H7 (cell line): ENCODE data around the gene CNKSR3. TPM values are rescaled to one million over a fixed set of nuclear protein-coding genes. Genes with fewer than 3 reads are reported as not detected.

Experiments
- DNase-seq: peaks from one replicate; pipeline ENCODE4 v3.0.0; 2012
- H3K27me3 ChIP-seq: 2 replicates; pipeline ENCODE4 v1.6.0; 2011; ENCODE audit warnings: mild to moderate bottlenecking, low read length; ENCODE audit not compliant: control insufficient read depth, insufficient read depth
- H3K36me3 ChIP-seq: replicated peaks from 2 replicates; pipeline ENCODE4 v1.5.1; 2011; ENCODE audit warnings: low read length; ENCODE audit not compliant: control insufficient read depth, insufficient read depth
- H3K4me3 ChIP-seq: 2 replicates; pipeline ENCODE4 v1.5.1; 2011; ENCODE audit warnings: low read depth, mild to moderate bottlenecking, control low read depth, low read length, moderate library complexity; ENCODE audit not compliant: insufficient read depth
- total RNA-seq: library from RNA; depleted of rRNA; stranded (reverse); fragments of >200 nt; shearing (Covaris generic); gene quantifications from 2 replicates; pipeline ENCODE4 v1.2.3, GENCODE V29; 2014

The CNKSR3 gene
- total RNA-seq, 1 experiment from 2014 or later: 8.8 TPM

DNA sequence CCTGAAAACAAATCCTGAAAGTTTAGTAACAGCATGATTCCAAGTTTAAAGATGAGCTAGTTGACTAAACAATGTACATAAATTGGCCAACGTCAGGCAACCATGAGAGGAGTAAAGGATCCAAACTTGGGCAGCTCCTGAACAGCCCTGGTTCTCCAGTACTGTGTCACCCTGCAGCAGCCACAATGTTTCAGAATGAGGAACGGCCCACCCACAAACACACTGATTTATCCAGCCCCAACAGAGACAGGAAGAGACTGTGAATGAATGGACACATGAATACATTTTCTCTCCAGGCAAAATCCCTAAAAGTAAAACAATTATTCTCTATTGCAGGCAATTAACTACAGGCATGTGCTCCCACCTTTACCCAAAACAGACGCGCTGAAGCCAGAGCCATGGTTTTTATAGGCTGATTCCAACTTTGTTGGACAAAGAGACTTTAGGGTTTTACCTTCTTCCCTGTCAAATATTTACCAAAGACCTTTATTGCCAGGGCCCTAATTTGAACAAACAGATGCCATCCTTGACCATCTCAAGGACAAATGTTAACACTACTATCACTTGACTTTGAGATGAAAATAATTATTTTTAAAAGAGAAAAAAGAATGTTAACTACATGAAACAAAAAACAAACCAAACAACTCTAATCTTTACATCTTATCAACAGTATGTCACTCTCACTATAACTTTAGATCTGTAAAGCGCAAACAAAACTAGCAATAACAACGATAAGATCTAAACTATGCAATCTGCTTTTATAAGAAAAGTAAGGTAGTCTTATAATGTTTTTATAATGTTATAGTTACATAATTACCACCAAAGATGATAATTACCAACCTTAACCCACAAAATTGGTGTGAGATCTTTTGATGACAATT is 22.9 kb downstream of the CNKSR3 start:
- DNase-seq: no peak

DNA sequence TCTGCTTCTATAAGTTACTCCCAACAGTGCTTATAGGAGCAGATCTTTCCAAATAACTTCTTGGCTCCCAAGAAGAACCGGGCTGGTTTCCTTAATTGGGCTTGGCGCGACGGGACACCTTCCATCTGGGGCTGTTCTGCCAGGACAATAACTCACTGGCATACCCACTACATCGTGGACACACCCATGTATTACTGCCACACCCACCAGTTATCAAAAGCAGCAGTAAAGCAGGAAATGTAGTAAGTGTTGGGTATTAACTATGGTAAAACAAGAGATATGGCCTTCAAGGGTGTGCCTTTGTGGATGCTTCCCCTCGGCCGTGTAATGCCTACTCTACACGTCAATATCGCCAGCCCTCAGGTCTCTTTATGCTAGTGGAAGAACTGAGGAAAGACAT is 24.7 kb downstream of the CNKSR3 start:
- H3K27me3 ChIP-seq: no peaks in the 10 kb centered on the region
- DNase-seq: no peak
- H3K4me3 ChIP-seq: no peak overlapping the region
- H3K36me3 ChIP-seq: no peaks in the 10 kb centered on the region

More for the DNA sequence above, 22.9 kb downstream of the CNKSR3 start:
- Histone ChIP-seq H3K4me3 (no peak overlapping the region), H3K36me3 (no peaks in the 10 kb centered on the region), H3K27me3 (no peaks in the 10 kb centered on the region)

DNA sequence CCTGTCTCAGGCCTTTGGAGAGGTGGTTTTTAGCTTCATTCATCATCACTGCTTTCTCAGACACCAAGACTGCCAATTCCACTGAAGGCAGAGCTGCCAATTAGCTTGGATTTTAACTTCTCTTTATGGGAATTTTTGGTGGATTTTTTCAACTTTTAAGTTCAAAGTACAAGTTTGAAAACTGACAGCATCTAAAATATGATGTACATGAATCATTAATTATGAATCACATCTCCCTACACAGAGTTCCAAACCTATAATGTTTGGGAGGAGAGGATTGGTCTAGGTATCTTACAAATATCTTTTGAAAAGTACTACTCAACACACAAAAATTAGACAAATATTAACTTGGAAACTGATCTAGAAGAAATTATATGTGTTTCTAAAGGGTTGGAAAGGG is 25.5 kb downstream of the CNKSR3 start:
- no peaks in the 10 kb centered on the region for H3K36me3 ChIP-seq
- DNase-seq: no peak
- no peak overlapping the region for H3K4me3 ChIP-seq
- H3K27me3 ChIP-seq: no peaks in the 10 kb centered on the region

DNA sequence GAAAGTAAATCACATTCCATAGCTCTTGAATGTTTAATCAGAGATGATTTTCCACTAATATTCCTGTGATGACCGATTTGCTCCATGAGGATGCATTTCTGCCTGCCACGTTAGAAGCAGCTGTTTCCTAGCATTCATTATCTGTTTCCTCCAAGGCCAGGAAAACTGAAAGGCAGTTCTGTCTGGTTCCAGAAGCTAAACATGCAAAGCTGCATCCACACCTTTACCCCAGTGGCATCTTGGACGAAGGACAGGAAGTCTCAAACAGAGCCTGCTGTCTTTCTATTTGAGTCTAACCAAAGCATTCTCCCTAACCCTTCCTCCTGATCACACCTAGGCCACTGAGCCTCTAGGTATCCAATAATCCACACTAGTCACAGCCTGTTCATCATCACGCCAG is 27.6 kb downstream of the CNKSR3 start:
- DNase-seq: no peak
- Histone ChIP-seq H3K27me3 (no peaks in the 10 kb centered on the region), H3K36me3 (no peaks in the 10 kb centered on the region), H3K4me3 (no peak overlapping the region)

DNA sequence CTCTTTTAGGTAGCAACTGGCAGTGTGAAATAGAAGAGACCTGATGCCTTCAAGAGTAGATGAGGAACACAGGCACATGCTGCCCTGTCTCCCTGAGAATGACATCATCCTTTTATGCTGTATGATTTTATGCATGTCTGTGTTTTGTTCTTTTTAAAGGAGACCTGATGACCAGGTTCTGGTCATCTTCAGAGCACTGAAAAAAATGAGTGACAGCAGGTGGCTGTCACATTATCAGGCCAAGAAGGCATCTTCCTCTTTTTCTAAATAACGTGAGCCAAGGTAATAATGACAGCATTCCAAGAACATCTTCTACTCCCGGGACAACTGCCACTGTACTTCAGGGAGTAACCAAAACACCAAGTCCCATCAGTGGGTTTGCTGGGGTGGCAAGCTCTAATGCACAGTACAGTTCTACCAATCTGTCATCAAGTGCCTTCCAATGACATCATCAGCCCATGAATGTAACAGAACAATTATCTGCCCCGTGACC is 28.9 kb downstream of the CNKSR3 start:
- H3K27me3 ChIP-seq: no peaks in the 10 kb centered on the region
- no peak overlapping the region for H3K4me3 ChIP-seq
- DNase-seq: no peak
- H3K36me3 ChIP-seq: no peaks in the 10 kb centered on the region

DNA sequence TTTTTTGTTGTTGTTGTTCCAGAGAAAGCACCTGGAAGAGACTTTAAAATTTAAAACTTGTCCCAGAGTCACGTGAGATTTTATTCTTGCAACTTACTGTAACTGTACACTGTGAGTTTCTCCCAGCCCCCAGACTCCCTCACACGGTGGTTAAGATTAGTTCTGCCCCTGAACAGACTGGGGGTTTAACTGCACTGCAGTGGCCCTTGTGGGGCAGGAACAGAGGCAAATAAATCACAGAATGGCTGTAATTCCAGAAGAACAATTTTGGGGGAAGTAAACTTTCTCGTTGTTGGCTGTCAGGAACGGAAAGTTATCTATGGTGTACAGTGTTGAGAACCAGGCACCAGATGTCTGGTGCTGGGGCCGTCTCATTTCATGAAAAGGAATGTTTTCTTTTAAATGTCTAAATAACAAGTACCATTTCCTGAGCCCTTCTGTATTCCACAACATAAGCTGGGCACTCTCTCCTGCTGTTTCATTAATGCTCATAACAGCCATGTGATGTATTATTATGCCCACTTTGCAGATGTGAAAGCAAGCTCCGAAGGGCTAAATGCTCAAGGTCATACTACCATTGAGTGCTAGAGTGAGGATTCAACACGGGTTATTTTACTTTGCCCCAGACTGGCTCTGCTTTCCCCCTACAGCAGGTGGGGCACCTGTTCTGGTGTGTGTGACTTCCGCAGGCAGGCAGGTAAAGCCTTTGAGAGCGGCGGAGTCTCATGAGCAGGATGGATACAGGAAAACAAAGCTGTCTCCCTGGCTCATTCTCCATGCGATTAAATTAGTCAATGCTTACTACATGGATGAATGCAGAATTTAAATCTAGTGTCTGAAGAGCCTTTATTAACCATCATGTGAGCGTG is 30.5 kb downstream of the CNKSR3 start:
- DNase-seq: peak; percentile 61
- Histone ChIP-seq H3K36me3 (no peaks in the 10 kb centered on the region), H3K4me3 (no peak overlapping the region), H3K27me3 (no peaks in the 10 kb centered on the region)

DNA sequence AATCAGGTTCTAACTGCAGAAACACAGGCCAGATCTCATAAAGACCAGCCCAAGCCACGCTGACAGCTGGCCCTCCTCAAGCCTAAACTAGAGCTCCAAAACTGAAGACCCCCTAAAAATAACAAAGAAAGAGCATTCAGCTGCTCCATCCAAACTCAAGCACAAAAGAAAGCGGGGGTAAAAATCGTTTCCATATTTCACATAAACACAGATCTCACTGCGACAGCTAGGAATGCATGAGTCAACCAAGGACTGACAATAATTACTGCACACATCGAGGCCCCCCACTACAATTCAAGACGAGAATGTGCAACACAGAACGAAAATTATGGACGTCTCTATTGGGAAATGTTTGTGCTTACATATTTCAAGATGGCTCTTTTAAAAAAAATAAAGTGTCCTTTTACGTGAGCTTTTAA is 31.1 kb downstream of the CNKSR3 start:
- H3K4me3 ChIP-seq: no peak overlapping the region
- no peaks in the 10 kb centered on the region for H3K27me3 ChIP-seq
- no peaks in the 10 kb centered on the region for H3K36me3 ChIP-seq
- DNase-seq: no peak

DNA sequence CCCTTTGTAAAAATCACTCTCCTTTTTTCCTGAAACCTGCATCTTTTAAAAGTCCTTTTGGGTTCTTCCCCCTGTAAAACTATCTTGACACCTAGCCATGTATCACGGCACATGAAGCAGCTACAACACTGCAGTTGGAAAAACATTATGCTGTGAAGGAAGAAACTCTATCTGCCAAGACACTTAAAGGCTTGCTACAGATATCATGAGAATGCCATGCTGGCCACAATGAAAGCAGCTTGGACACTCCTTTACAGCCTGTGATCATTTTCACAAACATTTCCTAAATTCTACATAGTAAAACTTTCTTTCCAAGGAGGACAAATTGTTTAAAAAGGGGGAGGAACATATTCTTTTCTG is 31.8 kb downstream of the CNKSR3 start:
- H3K4me3 ChIP-seq: no peak overlapping the region
- no peak for DNase-seq

DNA sequence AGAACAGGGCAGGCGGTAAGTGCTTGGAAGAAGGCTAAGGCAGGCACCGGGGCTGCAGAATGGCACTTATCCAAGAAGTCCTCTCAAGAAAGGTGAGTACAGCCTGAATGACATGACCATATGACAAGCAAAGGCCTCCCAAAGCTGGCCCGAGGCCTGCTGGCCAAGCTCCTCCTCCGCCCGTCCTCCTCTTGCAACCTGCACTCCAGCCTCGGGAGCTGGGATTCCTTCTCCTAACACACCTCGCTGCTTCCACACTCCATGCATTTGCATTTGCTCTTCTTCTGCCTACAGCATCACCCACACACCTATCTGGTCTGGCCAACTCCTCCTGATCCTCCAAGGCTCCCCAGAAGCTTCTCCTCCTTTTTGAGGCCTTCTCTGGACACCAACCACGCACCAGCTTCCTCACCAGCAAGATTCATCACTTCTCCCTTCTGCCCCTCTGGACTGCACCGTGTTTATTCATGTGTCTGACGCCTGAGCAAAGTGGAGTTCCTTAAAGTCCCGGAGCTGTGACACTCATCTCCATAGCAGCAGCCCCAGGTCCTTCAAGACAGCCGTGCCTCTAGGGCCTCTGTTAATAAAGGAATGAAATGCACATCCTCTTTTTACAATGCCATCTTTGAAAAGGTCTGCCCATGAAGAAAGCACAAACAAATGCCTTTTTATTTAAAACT is 32.3 kb downstream of the CNKSR3 start:
- Histone ChIP-seq H3K36me3 (no peaks in the 10 kb centered on the region), H3K27me3 (no peaks in the 10 kb centered on the region), H3K4me3 (no peak overlapping the region)
- DNase-seq: no peak

More for the DNA sequence above, 31.8 kb downstream of the CNKSR3 start:
- no peaks in the 10 kb centered on the region for H3K27me3 ChIP-seq
- no peaks in the 10 kb centered on the region for H3K36me3 ChIP-seq

DNA sequence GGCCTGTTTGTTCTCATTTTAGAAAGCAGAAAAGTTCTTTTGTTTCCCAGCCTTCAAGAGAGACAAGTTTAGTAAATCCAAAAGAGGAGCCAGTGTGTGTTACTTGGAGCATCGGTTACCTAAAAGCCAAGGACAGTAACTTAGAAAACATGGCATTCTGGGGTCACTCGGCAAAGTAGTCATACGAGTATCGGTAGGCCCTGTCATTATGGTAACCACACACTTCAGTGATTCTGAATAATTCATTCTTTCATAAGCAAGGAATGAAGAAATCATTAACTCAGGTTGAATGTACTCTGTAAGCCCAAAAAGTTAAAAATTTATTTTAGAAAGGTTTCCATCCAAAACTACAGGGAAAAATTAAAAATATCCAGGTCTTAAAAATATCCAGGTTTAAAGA is 34.0 kb downstream of the CNKSR3 start:
- no peaks in the 10 kb centered on the region for H3K36me3 ChIP-seq
- H3K4me3 ChIP-seq: no peak overlapping the region
- DNase-seq: no peak
- H3K27me3 ChIP-seq: no peaks in the 10 kb centered on the region

DNA sequence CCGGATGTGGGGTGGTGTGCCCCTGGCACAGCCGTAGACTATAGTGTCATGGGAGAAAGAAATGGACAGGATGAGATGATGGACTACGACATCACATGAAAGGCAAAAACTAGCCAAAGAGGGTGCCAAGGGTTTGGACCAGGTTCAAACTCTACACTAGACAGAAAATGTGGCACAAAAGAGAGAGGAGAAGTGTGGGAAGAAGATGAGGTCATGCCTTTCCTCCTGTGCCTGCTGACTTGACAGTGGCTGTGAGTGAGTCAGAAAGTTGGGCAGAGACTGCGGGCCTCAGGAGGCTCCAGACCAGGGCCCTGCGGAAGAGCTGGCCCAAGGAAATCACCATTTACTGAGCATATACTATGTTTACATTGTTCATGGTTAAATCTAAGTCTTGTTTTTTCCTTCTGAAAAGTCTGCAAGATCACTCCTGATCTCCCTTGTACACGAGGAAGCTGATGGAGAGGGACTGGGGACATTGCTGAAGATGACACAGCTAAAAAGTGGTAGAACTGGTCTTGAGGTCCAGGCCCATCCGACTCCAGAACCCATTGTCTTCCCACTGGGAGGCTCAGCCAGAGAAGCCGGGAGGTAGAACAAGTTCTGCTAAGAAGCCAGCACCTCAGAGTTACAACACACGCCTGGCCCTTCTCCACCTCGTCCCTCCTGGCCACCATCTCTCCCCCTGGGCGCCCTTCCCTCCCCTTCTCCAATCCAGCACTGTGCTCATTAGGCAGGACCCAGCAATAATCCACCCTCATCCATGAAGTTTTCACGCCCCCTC is 35.6 kb downstream of the CNKSR3 start:
- no peaks in the 10 kb centered on the region for H3K36me3 ChIP-seq
- no peak overlapping the region for H3K4me3 ChIP-seq
- no peak for DNase-seq
- H3K27me3 ChIP-seq: no peaks in the 10 kb centered on the region

DNA sequence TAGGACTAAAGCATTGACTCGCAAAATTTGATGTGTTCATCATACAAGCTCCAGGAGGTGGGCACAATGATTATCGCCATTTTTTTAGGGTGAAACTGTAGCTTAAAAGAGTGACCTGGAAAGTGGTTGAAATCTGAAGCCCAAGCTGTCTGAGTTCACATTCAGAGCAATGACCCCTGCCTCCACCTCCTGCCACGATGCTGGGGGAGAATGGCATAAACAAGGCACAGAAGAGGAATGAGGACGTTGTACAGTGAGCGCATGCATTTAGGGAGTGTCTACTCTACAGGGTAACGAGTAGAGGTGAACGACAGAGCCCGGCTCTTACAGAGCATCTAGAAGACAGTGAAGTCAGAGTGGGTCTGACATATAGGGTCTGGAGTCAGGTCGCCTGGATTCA is 37.2 kb downstream of the CNKSR3 start:
- Histone ChIP-seq H3K27me3 (no peaks in the 10 kb centered on the region), H3K4me3 (no peak overlapping the region), H3K36me3 (no peaks in the 10 kb centered on the region)
- no peak for DNase-seq

DNA sequence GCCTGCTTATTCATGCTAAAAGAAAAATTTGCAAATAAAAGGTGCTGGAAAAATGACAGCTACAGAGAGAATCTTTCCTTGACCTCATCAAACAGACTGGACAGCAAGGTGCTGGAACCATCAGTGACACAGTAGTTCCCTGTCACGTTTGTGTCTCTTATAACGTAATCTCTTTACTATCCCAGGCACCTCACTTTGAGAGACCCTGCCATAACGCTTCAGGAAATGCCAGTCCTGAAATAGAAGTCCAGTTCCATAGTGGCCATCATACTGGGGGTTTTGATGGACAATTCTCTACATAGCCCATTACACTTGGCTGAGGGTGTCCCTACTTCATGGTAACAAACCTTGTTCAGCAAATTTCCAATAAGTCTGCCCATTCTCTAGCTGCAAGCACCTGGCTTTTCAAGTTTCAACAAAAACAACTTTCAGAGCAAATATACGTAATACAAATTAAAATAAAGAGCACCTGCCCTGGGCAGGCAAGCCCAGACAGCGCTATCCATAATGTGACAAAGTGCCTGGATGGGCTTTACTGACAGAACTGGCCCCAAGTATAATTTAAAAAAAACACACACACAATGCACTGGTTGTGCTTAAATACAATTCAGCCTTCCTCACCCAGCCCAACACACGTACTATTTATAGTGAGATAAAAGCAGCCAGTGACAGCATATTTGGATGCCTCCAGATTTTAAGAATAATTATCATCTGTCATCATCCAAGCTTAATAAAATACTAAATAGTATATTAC is 38.7 kb downstream of the CNKSR3 start:
- no peak overlapping the region for H3K4me3 ChIP-seq
- no peaks in the 10 kb centered on the region for H3K36me3 ChIP-seq
- DNase-seq: no peak
- no peaks in the 10 kb centered on the region for H3K27me3 ChIP-seq
